ENCODE results near the gene ABHD1.

The ABHD1 gene

DNA sequence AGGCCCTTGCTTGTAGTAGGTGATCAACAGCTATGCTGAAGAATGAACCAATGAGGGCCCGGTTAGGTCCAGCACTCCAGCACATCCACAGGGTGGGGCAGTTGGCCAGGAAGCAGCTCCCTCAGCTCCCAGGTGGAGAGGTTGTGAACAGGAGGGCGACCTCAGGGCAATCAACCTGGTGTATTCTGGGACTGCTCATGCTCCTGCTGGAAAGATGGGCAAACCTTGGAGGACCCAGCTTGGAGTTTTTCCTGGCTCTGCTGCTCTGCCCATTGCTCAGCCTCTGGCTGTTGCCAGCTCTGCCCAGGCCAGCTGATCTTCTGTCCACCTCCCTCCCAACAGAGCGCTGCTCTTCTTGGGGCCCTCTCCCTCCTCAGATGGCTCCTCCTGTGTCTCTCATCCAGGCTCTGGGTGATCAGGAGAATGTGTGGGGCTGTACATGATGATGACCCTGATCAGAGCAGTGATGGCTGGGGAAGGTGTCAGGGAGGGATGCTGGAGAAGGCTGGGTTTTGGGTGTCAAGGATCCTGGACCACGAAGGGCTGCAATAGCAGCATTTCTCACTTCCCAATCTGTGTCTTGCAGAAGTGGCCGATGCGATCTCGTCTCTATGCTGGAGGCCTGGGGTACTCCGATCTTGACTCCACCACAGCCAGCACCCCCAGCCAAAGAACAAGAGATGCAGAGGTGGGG lies 28.6 kb downstream of the ABHD1 start:
- no peak overlapping the region for H3K27ac ChIP-seq
- DNase-seq = no peak
- in situ Hi-C loops (cut with HindIII; ENCODE audit: low pct_ligation_motif_present, low sequenced_read_pairs) = no loop called here
- H3K4me3 ChIP-seq (ENCODE audit: low read depth, low read length) = no peak overlapping the region
- TF ChIP-seq, protein P1, sequence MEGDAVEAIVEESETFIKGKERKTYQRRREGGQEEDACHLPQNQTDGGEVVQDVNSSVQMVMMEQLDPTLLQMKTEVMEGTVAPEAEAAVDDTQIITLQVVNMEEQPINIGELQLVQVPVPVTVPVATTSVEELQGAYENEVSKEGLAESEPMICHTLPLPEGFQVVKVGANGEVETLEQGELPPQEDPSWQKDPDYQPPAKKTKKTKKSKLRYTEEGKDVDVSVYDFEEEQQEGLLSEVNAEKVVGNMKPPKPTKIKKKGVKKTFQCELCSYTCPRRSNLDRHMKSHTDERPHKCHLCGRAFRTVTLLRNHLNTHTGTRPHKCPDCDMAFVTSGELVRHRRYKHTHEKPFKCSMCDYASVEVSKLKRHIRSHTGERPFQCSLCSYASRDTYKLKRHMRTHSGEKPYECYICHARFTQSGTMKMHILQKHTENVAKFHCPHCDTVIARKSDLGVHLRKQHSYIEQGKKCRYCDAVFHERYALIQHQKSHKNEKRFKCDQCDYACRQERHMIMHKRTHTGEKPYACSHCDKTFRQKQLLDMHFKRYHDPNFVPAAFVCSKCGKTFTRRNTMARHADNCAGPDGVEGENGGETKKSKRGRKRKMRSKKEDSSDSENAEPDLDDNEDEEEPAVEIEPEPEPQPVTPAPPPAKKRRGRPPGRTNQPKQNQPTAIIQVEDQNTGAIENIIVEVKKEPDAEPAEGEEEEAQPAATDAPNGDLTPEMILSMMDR (IDR thresholded peaks at IDR 0.05; ENCODE audit: low read depth, low read length, missing control alignments) = no peak
- no peaks in the 10 kb centered on the region for H3K36me3 ChIP-seq (replicated peaks)
- H3K27me3 ChIP-seq (replicated peaks) = peaks cover 5% of the 10 kb centered on the region

DNA sequence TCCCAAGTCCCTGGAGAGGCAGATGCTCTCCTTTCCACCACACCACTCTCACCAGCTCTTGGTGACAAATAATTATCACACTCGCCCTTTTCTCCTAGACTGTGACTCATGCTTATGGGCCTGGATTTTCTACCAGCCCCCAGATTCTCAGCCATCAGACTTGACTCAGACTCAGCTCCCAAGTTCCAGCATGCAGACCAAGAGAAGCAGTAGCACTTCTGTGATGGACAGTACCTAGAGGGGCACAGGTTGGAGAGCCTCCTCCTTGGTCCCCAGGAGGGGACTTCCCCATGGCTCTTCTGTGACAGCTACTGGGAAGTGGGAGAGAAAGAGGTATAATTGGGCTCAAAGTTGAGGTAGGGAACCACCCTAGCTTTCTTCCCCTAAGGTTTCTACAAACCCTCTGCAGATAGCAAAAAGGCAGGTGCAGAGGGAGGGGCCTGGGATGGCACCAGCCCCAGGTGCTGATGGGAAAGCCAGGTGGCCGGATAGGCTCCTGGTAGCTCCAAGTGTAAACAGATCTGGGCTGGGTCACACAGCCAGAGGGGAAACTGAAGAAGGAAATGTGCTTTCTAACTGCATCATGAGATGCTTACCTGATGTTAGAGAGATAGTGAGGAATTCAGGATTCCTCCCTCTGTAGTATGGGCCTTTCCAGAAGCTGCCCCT lies 29.3 kb downstream of the ABHD1 start:
- no peak overlapping the region for H3K27ac ChIP-seq
- no peaks in the 10 kb centered on the region for H3K36me3 ChIP-seq (replicated peaks)
- peaks cover 5% of the 10 kb centered on the region for H3K27me3 ChIP-seq (replicated peaks)
- DNase-seq = peak; percentile 59
- no peak overlapping the region for H3K4me3 ChIP-seq (ENCODE audit: low read depth, low read length)
- in situ Hi-C loops (cut with HindIII; ENCODE audit: low pct_ligation_motif_present, low sequenced_read_pairs) = no loop called here
- TF ChIP-seq, protein P1 (IDR thresholded peaks at IDR 0.05; ENCODE audit: low read depth, low read length, missing control alignments) = no peak

DNA sequence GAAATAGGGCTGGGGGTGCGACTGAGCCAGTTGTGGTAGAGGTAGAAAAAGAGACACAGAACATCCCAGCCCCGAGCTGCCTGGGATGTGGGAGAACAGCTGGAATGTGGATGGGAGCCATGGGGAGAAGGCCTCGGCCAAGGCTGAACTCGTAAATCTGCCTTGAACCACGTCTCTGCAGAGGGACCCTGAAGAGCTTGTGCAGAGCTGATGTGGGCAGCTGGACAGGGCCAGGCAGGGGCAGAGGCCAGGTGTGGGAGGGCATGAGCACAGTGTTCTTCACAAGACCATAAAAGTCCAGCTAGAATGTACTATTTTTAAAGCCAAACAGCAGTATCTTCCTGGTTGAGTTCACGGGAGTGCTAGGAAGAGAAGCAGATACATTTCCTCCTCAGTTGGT lies 30.9 kb downstream of the ABHD1 start:
- in situ Hi-C loops (cut with HindIII; ENCODE audit: low pct_ligation_motif_present, low sequenced_read_pairs) = no loop called here
- Histone ChIP-seq H3K27me3 (replicated peaks) (peaks cover 5% of the 10 kb centered on the region), H3K36me3 (replicated peaks) (no peaks in the 10 kb centered on the region), H3K4me3 (ENCODE audit: low read depth, low read length) (no peak overlapping the region), H3K27ac (no peak overlapping the region)
- no peak for DNase-seq
- TF ChIP-seq, protein P1 (IDR thresholded peaks at IDR 0.05; ENCODE audit: low read depth, low read length, missing control alignments) = no peak

DNA sequence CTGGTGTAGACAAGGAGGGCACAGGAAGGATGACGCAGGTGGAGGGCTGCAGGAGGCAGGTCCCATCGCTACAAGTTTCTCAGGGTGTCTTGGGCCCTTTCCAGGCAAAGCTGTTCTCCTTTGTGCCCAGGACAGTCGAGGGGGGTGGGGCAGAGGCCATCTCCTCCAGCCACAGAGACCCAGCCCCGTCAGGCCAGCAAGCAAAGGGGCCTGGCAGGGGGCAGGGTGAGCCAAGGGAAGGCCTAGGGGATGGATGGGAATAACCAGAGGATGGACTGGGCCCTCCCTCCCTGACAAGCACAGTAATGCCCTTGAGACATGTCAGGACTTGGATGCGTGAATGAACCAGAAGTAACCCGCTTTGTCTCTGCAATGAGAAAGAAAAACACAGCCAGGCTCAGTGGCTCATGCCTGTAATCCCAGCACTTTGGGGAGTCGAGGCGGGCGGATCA lies 31.5 kb downstream of the ABHD1 start:
- TF ChIP-seq, protein P1 (IDR thresholded peaks at IDR 0.05; ENCODE audit: low read depth, low read length, missing control alignments) = no peak
- no peak overlapping the region for H3K4me3 ChIP-seq (ENCODE audit: low read depth, low read length)
- no peak overlapping the region for H3K27ac ChIP-seq
- H3K27me3 ChIP-seq (replicated peaks) = peaks cover 3% of the 10 kb centered on the region
- in situ Hi-C loops (cut with HindIII; ENCODE audit: low pct_ligation_motif_present, low sequenced_read_pairs) = no loop called here
- H3K36me3 ChIP-seq (replicated peaks) = no peaks in the 10 kb centered on the region
- no peak for DNase-seq

DNA sequence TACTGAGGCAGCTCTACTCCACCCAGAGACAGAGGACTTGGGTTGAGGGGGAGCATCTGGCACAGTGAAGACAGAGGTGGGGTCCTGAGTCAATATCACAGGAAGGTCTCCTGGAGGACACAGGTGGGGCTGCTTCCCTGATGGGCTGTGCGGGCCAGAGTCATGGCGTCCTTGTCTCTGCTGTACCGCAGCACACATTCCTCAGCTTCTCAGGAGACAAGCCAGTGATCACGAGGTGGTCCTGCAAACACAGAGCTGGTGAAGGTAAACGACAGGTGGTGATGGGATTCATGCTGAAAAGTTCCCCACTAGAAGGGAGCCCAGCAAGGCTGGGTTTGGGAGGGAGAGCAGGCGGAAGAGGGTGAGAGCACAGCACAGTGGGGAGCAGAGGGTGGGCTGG lies 34.9 kb downstream of the ABHD1 start:
- DNase-seq = no peak
- TF ChIP-seq, protein P1 (IDR thresholded peaks at IDR 0.05; ENCODE audit: low read depth, low read length, missing control alignments) = no peak
- H3K36me3 ChIP-seq (replicated peaks) = no peaks in the 10 kb centered on the region
- H3K4me3 ChIP-seq (ENCODE audit: low read depth, low read length) = no peak overlapping the region
- H3K27me3 ChIP-seq (replicated peaks) = peaks cover 3% of the 10 kb centered on the region
- in situ Hi-C loops (cut with HindIII; ENCODE audit: low pct_ligation_motif_present, low sequenced_read_pairs) = no loop called here
- no peak overlapping the region for H3K27ac ChIP-seq
